Endothelial cell (in vitro differentiated cells): ENCODE measurements around the gene MACIR. TPM values are rescaled to one million over a fixed set of nuclear protein-coding genes. Genes with fewer than 3 reads are reported as not detected.

ENCODE experiments used
- DNase-seq: peaks from one replicate; pipeline ENCODE4 v3.0.0; 2021; ENCODE audit warnings: low spot score
- H3K27ac Mint-ChIP-seq: one replicate; pipeline ENCODE4 v1.8.0; 2021; ENCODE audit warnings: mixed read lengths, inconsistent platforms; ENCODE audit not compliant: unreplicated experiment
- H3K27me3 Mint-ChIP-seq: one replicate; pipeline ENCODE4 v1.8.0; 2021; ENCODE audit warnings: mild to moderate bottlenecking, moderate library complexity, mixed read lengths, inconsistent platforms; ENCODE audit not compliant: unreplicated experiment
- H3K36me3 Mint-ChIP-seq: one replicate; pipeline ENCODE4 v1.8.0; 2021; ENCODE audit warnings: mild to moderate bottlenecking, low read depth, mixed read lengths, inconsistent platforms; ENCODE audit not compliant: unreplicated experiment
- H3K4me1 Mint-ChIP-seq: one replicate; pipeline ENCODE4 v1.8.0; 2021; ENCODE audit warnings: mild to moderate bottlenecking, mixed read lengths, inconsistent platforms; ENCODE audit not compliant: unreplicated experiment
- H3K4me3 Mint-ChIP-seq: one replicate; pipeline ENCODE4 v1.8.0; 2021; ENCODE audit warnings: mild to moderate bottlenecking, mixed read lengths, inconsistent platforms; ENCODE audit not compliant: unreplicated experiment
- H3K9me3 Mint-ChIP-seq: one replicate; pipeline ENCODE4 v1.8.0; 2021; ENCODE audit warnings: mixed read lengths, inconsistent platforms; ENCODE audit not compliant: unreplicated experiment
- total RNA-seq: library from RNA; stranded (reverse); fragmentation: NEBNext Ultra II Directional; extraction: Animal tissue kit (Norgen Biotek cat#: 25700); gene quantifications from one replicate; pipeline ENCODE4 v1.2.1, GENCODE V29; 2021; ENCODE audit not compliant: unreplicated experiment
- TF ChIP-seq, protein P1 (sequence below): fragments of 200-600 bp; sonication (generic); IDR thresholded peaks from one replicate; pipeline ENCODE4 v1.5.0; 2021; ENCODE audit warnings: antibody characterized with exemption; ENCODE audit not compliant: unreplicated experiment

Gene MACIR
- total RNA-seq, 1 donor from 2014 or later: 9.2 TPM

DNA sequence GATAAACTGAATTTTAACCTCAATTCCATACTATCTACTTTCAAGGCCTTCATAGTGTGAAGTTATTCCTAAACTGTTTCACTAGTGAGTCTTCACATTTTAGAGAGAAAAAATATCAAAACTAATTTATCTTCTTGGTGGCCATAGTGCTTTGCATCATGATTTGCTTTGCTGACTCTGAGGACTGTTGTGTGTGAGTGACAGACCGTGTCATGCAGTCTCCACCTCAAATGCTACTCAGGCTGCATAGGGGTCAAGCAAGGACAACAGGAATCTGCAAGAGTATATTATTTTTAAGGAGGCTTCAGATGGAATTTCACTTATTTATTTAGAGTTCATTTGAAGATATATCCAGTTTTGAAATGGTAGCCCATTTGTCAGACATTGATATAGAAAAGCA, 34.5 kb downstream of the MACIR start:
- H3K27me3 Mint-ChIP-seq: no peaks in the 10 kb centered on the region
- H3K36me3 Mint-ChIP-seq: no peaks in the 10 kb centered on the region
- no peaks in the 10 kb centered on the region for H3K9me3 Mint-ChIP-seq
- no peaks in the 10 kb centered on the region for H3K4me1 Mint-ChIP-seq
- TF ChIP-seq, protein P1, sequence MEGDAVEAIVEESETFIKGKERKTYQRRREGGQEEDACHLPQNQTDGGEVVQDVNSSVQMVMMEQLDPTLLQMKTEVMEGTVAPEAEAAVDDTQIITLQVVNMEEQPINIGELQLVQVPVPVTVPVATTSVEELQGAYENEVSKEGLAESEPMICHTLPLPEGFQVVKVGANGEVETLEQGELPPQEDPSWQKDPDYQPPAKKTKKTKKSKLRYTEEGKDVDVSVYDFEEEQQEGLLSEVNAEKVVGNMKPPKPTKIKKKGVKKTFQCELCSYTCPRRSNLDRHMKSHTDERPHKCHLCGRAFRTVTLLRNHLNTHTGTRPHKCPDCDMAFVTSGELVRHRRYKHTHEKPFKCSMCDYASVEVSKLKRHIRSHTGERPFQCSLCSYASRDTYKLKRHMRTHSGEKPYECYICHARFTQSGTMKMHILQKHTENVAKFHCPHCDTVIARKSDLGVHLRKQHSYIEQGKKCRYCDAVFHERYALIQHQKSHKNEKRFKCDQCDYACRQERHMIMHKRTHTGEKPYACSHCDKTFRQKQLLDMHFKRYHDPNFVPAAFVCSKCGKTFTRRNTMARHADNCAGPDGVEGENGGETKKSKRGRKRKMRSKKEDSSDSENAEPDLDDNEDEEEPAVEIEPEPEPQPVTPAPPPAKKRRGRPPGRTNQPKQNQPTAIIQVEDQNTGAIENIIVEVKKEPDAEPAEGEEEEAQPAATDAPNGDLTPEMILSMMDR: no peak
- H3K27ac Mint-ChIP-seq: no peak overlapping the region
- DNase-seq: no peak
- H3K4me3 Mint-ChIP-seq: no peak overlapping the region

DNA sequence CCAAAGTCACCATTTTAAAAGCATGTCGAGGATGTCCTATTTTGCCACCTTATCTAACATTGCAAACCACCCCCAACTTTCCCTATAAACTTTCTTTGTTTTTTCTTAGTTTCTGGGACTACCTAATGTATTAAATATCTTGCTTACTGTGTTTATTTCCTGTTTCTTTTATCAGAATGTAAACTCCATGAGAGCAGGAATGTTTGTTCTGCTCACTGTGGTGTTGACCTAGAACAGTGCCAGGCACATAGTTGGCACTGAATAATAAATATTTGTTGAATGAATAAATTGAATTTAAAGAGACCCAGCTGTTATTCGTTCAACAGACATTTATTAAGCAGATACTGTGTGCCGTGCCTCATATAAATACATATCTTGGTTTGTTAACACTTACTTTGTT, 35.2 kb downstream of the MACIR start:
- Mint-ChIP-seq H3K4me3 (no peak overlapping the region), H3K36me3 (no peaks in the 10 kb centered on the region), H3K27ac (no peak overlapping the region), H3K27me3 (no peaks in the 10 kb centered on the region), H3K9me3 (no peaks in the 10 kb centered on the region), H3K4me1 (no peaks in the 10 kb centered on the region)
- TF ChIP-seq, protein P1: no peak
- DNase-seq: no peak

GRCh38 chr5:103294906-103295305, 36.3 kb downstream of the MACIR start:
- Mint-ChIP-seq H3K4me1 (no peaks in the 10 kb centered on the region), H3K27ac (no peak overlapping the region), H3K27me3 (no peaks in the 10 kb centered on the region), H3K4me3 (no peak overlapping the region), H3K9me3 (no peaks in the 10 kb centered on the region), H3K36me3 (no peaks in the 10 kb centered on the region)
- DNase-seq: no peak
- TF ChIP-seq, protein P1: no peak

DNA sequence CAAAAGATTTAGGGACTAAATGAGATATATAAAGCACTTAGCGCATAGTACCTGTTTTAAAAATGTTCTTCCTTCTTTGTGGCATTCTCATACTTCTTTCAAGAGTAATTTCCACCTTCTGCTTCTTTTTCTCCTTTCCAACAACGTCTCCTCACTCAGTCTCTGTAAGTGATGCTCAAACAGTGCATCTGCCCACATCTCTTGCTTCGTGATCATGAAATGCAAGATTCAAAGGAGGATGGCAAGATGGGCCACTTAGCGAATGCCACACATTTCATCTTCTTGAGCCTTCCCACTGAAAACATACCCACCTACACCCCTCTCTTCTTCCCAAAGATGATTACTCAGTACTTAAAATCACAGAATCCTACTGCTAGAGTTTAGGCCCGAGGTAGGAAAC, 36.9 kb downstream of the MACIR start:
- Mint-ChIP-seq H3K9me3 (no peaks in the 10 kb centered on the region), H3K4me1 (no peaks in the 10 kb centered on the region), H3K27me3 (no peaks in the 10 kb centered on the region), H3K36me3 (no peaks in the 10 kb centered on the region), H3K27ac (no peak overlapping the region), H3K4me3 (no peak overlapping the region)
- TF ChIP-seq, protein P1: no peak
- no peak for DNase-seq

- H3K36me3 Mint-ChIP-seq: no peaks in the 10 kb centered on the region
- H3K27ac Mint-ChIP-seq: no peak overlapping the region
- no peaks in the 10 kb centered on the region for H3K9me3 Mint-ChIP-seq
- no peak overlapping the region for H3K4me3 Mint-ChIP-seq
- H3K27me3 Mint-ChIP-seq: no peaks in the 10 kb centered on the region
- TF ChIP-seq, protein P1: no peak
- DNase-seq: no peak
- H3K4me1 Mint-ChIP-seq: no peaks in the 10 kb centered on the region
Observed at GRCh38 chr5:103295871-103296270, 37.3 kb downstream of the MACIR start.
